Stimulated activated naive B cell treated with anti-CD40 and anti-IgM and Interleukin-4, amounts not matched to agents 10 μg/mL and 1 μg/mL and 100 μg/mL, for 72 hours (primary cell): Measurements from ENCODE around the gene SLCO1B3.
"Not testable (repeated sequence)": the region's sequence is repeated elsewhere in the genome, so short reads cannot be mapped to it uniquely, and the experiment has no call there.

ENCODE experiments used
- ATAC-seq, 2 donors: fragments of 150-1000 bp; cut with Tn5 transposase; replicated peaks; 2 replicates each; pipeline ENCODE4 v1.10.0; 2021; ENCODE audit warnings: moderate library complexity in 1 of 2
- DNase-seq: peaks from one replicate; pipeline ENCODE4 v3.0.0; 2021
- H3K27ac Mint-ChIP-seq: one replicate; pipeline ENCODE4 v1.8.0; 2022; ENCODE audit warnings: mild to moderate bottlenecking, mixed read lengths
- H3K27me3 Mint-ChIP-seq, 2 donors: one replicate each; pipeline ENCODE4 v1.8.0; 2022; ENCODE audit warnings: mixed read lengths in 2 of 2
- H3K36me3 Mint-ChIP-seq, 2 donors: one replicate each; pipeline ENCODE4 v1.8.0; 2022; ENCODE audit warnings: mixed read lengths in 2 of 2, mild to moderate bottlenecking in 1 of 2
- H3K4me1 Mint-ChIP-seq, 2 donors: one replicate each; pipeline ENCODE4 v1.8.0; 2022; ENCODE audit warnings: mixed read lengths in 2 of 2, mild to moderate bottlenecking in 1 of 2
- H3K4me3 Mint-ChIP-seq, 2 donors: one replicate each; pipeline ENCODE4 v1.8.0; 2022; ENCODE audit warnings: mild to moderate bottlenecking in 2 of 2, mixed read lengths in 2 of 2, moderate library complexity in 1 of 2
- H3K9me3 Mint-ChIP-seq, 2 donors: one replicate each; pipeline ENCODE4 v1.8.0; 2022; ENCODE audit warnings: mixed read lengths in 2 of 2, mild to moderate bottlenecking in 1 of 2

SLCO1B3 gene, protein sequence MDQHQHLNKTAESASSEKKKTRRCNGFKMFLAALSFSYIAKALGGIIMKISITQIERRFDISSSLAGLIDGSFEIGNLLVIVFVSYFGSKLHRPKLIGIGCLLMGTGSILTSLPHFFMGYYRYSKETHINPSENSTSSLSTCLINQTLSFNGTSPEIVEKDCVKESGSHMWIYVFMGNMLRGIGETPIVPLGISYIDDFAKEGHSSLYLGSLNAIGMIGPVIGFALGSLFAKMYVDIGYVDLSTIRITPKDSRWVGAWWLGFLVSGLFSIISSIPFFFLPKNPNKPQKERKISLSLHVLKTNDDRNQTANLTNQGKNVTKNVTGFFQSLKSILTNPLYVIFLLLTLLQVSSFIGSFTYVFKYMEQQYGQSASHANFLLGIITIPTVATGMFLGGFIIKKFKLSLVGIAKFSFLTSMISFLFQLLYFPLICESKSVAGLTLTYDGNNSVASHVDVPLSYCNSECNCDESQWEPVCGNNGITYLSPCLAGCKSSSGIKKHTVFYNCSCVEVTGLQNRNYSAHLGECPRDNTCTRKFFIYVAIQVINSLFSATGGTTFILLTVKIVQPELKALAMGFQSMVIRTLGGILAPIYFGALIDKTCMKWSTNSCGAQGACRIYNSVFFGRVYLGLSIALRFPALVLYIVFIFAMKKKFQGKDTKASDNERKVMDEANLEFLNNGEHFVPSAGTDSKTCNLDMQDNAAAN

DNA sequence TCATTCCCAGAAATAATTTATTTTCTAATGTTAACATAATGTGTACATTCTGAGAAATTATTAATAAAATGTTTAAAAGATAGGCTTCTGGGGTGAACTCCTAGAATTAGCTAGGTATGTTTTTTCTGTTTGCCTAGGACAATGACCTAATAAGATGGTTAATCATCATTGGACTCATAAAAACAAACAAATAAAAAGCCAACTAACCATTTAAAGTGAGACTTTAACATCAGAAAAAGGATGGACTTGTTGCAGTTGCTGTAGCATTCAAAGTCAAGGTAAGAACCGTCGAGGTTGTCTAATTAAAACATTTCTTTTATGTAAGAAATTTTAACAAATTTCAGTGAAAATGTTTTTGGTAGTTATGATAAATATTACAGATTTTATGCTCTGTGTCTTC, at the start of gene SLCO1B3:
Gene SLCO1B3 (plus strand): TSS at position 219 of the 400 bp plus-strand sequence. CDS start 5,034 bp downstream, outside the sequence.
- no peak for ATAC-seq
- no peak for DNase-seq
- H3K36me3 Mint-ChIP-seq, result no peaks in the 10 kb centered on the region
- H3K4me1 Mint-ChIP-seq, result no peaks in the 10 kb centered on the region
- H3K9me3 Mint-ChIP-seq, result no peaks in the 10 kb centered on the region
- H3K27ac Mint-ChIP-seq, result no peak within 1 kb of the TSS
- H3K4me3 Mint-ChIP-seq, result no peak within 1 kb of the TSS
- no peaks in the 10 kb centered on the region for H3K27me3 Mint-ChIP-seq

DNA sequence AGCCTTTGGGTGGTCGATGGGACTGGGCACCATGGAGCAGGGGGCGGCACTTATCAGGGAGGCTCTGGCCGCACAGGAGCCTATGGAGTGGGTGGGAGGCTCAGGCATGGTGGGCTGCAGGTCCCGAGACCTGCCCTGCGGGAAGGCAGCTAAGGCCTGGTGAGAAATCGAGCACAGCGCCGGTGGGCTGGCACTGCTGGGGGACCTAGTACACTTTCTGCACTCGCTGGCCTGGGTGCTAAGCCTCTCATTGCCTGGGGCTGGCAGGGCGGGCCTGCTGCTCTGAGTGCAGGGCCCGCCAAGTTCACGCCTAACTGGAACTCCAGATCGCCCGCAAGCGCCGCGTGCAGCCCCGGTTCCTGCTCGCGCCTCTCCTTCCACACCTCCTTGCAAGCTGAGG, 33.1 kb upstream of the SLCO1B3 start:
- ATAC-seq, result no peak
- H3K9me3 Mint-ChIP-seq, result peaks cover 3 to 10% of the 10 kb centered on the region in 2 donors
- DNase-seq, result no peak
- no peaks in the 10 kb centered on the region for H3K4me1 Mint-ChIP-seq
- H3K27ac Mint-ChIP-seq, result no peak overlapping the region
- H3K36me3 Mint-ChIP-seq, result no peaks in the 10 kb centered on the region
- no peak overlapping the region for H3K4me3 Mint-ChIP-seq
- H3K27me3 Mint-ChIP-seq, result no peaks in the 10 kb centered on the region

DNA sequence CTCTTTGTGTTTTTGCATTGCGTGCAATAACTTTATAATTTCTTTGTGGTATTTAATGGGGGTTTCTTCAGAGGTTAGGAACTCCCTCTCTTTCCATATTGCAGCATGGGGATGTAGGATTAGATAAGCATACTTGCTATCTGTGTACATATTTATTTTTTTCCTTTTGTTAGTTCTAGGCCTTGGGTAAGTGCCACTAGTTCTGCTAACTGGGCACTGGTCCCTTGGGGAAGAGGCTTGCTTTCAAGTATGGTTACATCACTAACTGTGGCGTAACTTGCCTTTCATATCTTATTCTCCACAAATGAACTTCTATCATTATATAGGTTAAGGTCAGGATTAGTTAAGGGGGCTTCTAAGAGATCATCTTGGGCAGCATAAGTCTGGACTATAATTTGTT, 31.5 kb upstream of the SLCO1B3 start:
- ATAC-seq (no peak), DNase-seq (no peak)
- H3K27me3 Mint-ChIP-seq, result no peaks in the 10 kb centered on the region
- no peaks in the 10 kb centered on the region for H3K36me3 Mint-ChIP-seq
- H3K27ac Mint-ChIP-seq, result no peak overlapping the region
- no peak overlapping the region for H3K4me3 Mint-ChIP-seq
- H3K4me1 Mint-ChIP-seq, result no peaks in the 10 kb centered on the region
- peaks cover 5 to 10% of the 10 kb centered on the region in 2 donors for H3K9me3 Mint-ChIP-seq

DNA sequence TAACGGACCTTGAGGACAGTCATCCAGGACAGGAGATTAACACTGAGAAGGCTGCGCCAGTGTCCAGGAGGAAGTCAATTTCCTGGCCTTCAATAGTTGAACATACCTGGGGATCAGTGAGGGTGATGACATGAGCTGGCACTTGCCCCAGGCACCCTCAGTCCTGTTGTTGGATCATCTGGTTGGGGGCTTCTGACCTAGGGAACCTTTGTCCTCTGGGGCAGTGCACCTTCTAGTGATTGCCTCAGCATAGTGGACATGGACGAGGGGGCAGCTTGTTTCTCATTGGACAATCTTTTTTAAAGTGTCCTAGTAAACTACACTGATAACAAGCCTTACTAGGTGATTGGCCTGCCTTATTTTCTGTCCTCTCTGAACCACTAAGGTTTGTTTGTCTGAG, 30.5 kb upstream of the SLCO1B3 start:
- ATAC-seq, DNase-seq, H3K27me3 Mint-ChIP-seq, H3K36me3 Mint-ChIP-seq, H3K27ac Mint-ChIP-seq, H3K4me3 Mint-ChIP-seq, H3K4me1 Mint-ChIP-seq: not testable (repeated sequence)
- H3K9me3 Mint-ChIP-seq, result peaks cover 5 to 15% of the 10 kb centered on the region in 2 donors

DNA sequence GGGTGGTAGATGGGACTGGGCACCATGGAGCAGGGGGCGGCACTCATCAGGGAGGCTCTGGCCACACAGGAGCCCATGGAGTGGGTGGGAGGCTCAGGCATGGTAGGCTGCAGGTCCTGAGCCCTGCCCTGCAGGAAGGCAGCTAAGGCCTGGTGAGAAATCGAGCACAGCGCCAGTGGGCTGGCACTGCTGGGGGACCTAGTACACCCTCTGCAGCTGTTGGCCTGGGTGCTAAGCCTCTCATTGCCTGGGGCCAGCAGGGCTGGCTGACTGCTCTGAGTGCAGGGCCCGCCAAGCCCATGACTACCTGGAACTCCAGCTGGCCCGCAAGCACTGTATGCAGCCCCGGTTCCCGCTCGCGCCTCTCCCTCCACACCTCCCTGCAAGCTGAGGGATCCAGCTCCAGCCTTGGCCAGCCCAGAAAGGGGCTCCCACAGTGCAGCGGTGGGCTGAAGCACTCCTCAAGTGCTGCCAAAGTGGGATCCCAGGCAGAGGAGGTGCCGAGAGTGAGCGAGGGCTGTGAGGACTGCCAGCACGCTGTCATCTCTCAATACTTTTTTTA, 26.6 kb upstream of the SLCO1B3 start:
- not testable (repeated sequence) for DNase-seq, H3K4me3 Mint-ChIP-seq, H3K36me3 Mint-ChIP-seq, H3K27ac Mint-ChIP-seq, H3K27me3 Mint-ChIP-seq, ATAC-seq, H3K4me1 Mint-ChIP-seq
- H3K9me3 Mint-ChIP-seq, result peaks cover 8 to 11% of the 10 kb centered on the region in 2 donors

DNA sequence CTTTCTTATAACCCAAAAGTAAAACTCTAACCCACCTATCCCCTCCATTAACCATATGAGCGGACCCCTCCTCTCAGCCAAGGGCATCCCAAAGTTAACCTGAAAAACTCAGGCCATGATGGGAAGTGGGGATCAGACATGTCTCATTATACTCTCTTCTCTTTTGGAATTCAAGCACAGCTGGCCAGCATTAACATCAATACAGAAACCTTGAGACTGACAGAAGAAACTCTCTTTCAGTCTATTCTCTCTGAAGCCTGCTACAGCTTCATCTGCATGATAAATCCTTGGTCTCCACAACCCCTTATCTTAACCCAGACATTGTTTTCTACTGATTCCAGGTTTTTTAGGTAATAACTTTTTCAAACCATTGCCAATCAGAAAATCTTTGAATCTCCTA, 17.5 kb upstream of the SLCO1B3 start:
- DNase-seq (no peak), ATAC-seq (no peak)
- no peaks in the 10 kb centered on the region for H3K36me3 Mint-ChIP-seq
- no peaks in the 10 kb centered on the region for H3K27me3 Mint-ChIP-seq
- H3K4me3 Mint-ChIP-seq, result no peak overlapping the region
- peaks cover 4 to 5% of the 10 kb centered on the region in 2 donors for H3K9me3 Mint-ChIP-seq
- no peak overlapping the region for H3K27ac Mint-ChIP-seq
- no peaks in the 10 kb centered on the region for H3K4me1 Mint-ChIP-seq

DNA sequence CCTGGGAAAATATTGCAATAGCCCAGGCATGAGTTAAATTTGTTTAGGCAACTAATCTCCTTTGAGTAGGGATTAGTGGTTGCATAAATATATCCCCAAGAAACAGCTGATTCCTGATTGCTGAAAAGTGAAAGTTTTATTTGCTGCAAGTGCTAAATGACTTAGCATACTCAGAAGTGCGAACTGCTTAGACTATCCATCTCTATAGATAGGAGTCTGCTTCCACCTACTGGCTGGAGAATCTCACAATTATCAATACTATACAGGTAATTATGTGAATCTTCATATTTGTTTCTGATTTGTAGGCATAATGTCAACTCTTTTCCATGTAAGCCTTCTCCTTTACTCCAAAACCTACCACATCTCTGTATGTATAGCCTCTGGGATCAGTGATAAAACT, 12.0 kb upstream of the SLCO1B3 start:
- no peaks in the 10 kb centered on the region for H3K9me3 Mint-ChIP-seq
- no peak overlapping the region for H3K27ac Mint-ChIP-seq
- peak in 1 of 2 donors; percentile 36 for ATAC-seq
- no peaks in the 10 kb centered on the region for H3K36me3 Mint-ChIP-seq
- no peak overlapping the region for H3K4me3 Mint-ChIP-seq
- no peak for DNase-seq
- no peaks in the 10 kb centered on the region for H3K4me1 Mint-ChIP-seq
- no peaks in the 10 kb centered on the region for H3K27me3 Mint-ChIP-seq

DNA sequence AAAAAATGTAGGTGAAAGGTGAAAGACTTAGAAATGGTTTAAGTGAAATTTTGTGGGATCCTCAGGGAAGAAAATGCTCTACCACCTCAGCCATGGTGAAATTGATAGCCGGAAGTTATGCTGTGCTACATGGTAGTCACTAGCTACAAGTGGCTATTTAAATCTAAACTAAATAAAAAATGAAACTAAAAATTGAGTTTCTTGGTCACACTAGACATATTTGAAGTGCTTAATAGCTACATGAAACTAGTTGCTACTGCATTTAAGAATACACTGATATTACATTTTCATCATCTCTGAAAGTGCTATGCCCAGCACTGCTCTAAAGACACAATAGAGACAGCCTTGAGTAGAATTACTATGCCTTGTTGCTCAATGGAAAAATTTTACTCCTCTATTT, 10.3 kb upstream of the SLCO1B3 start:
- Mint-ChIP-seq H3K27me3 (no peaks in the 10 kb centered on the region), H3K36me3 (no peaks in the 10 kb centered on the region), H3K9me3 (no peaks in the 10 kb centered on the region), H3K27ac (no peak overlapping the region), H3K4me1 (no peaks in the 10 kb centered on the region), H3K4me3 (no peak overlapping the region)
- DNase-seq (no peak), ATAC-seq (no peak)

DNA sequence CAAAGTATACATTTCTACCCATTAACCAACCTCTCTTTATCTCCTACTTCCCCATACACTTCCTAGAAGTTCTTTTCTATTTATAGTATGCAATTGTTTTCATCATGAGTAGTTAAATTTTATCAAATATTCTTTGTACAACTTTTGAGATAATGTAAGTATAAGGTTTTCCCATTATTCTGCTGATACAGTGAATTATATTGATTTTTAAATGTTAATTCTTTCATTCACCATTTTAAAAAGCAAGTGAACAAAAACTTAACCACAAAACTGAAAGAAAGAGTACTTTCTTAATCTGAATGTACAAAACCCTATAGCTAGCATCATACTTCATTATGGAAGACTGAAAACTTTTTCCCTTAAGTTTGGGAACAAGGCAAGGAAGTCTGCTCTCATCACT, 9.5 kb upstream of the SLCO1B3 start:
- no peaks in the 10 kb centered on the region for H3K27me3 Mint-ChIP-seq
- H3K4me1 Mint-ChIP-seq, result no peaks in the 10 kb centered on the region
- no peak for ATAC-seq
- no peak overlapping the region for H3K27ac Mint-ChIP-seq
- DNase-seq, result no peak
- H3K36me3 Mint-ChIP-seq, result no peaks in the 10 kb centered on the region
- no peaks in the 10 kb centered on the region for H3K9me3 Mint-ChIP-seq
- no peak overlapping the region for H3K4me3 Mint-ChIP-seq

DNA sequence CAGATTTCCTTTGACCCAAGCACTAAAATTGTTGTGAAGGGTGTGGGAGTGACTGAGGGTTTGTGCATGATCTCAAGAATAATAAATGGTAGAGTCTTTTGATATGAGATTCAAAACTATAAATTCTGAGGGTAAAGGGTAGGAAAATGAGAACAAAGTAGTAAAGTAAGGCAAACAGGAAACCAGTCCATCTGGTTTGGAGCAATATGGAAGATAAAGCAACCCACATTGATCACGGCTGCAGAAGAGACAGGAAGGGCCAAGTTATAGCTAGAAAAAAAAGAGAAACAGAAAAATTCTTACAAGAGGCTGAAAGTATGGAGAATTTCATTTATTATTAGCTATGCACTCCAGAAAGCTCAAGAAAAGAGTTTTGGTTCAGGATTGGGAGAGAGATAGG, 4.6 kb upstream of the SLCO1B3 start:
- no peak overlapping the region for H3K27ac Mint-ChIP-seq
- no peaks in the 10 kb centered on the region for H3K36me3 Mint-ChIP-seq
- H3K4me3 Mint-ChIP-seq, result no peak overlapping the region
- H3K4me1 Mint-ChIP-seq, result no peaks in the 10 kb centered on the region
- no peaks in the 10 kb centered on the region for H3K9me3 Mint-ChIP-seq
- no peak for ATAC-seq
- no peak for DNase-seq
- H3K27me3 Mint-ChIP-seq, result no peaks in the 10 kb centered on the region

DNA sequence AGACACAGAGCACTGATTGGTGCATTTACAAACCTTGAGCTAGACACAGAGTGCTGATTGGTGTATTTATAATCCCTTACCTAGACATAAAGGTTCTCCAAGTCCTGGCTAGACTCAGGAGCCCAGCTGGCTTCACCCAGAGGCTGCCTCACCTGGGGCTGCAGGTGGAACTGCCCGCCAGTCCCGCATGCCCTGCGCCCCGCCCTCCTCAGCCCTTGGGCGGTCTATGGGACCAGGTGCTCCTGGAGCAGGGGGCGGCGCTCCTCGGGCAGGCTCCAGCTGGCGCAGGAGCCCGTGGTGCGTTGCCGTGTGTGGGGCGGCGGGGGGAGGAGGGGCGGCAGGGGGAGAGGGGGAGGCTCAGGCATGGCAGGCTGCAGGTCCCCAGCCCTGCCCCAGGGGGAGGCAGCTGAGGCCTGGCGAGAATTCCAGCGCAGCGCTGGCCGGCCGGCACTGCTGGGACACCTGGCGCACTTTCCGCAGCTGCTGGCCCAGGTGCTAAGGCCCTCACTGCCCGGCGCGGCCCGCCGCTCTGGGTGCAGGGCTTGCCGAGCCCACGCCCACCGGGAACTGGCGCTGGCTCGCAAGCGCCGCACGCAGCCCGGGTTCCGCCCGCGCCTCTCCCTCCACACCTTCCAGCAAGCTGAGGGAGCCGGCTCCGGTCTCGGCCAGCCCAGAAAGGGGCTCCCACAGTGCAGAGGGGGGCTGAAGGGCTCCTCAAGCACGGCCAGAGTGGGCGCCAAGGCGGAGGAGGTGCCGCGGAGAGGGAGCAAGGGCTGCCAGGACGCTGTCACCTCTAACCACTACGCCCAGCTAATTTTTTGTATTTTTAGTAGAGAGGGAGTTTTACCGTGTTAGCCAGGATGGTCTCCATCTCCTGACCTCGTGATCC, 3.1 kb upstream of the SLCO1B3 start:
- ATAC-seq (no peak), DNase-seq (no peak)
- H3K4me1 Mint-ChIP-seq, result no peaks in the 10 kb centered on the region
- no peaks in the 10 kb centered on the region for H3K36me3 Mint-ChIP-seq
- H3K27ac Mint-ChIP-seq, result no peak overlapping the region
- H3K4me3 Mint-ChIP-seq, result no peak overlapping the region
- H3K9me3 Mint-ChIP-seq, result no peaks in the 10 kb centered on the region
- no peaks in the 10 kb centered on the region for H3K27me3 Mint-ChIP-seq

DNA sequence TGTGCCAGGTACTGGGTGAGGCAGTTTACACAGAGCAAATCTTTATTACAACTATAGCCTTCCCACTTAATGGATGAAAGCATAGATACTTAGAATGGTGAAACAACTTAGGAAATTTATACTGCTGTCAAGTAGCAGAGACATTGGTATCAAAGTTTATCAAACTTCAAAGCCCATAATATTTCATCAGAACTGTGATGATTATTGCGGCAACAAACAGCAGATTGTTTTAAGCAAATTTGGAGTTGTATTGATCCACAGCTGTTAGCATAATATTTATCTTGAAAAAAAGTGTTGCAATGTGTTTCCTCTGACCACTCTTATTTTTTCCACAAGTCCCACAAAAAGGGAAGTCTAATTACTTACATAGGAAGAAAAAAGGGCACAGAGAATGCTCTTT, 2.0 kb upstream of the SLCO1B3 start:
- no peaks in the 10 kb centered on the region for H3K4me1 Mint-ChIP-seq
- no peak for DNase-seq
- H3K4me3 Mint-ChIP-seq, result no peak overlapping the region
- ATAC-seq, result no peak
- no peak overlapping the region for H3K27ac Mint-ChIP-seq
- H3K9me3 Mint-ChIP-seq, result no peaks in the 10 kb centered on the region
- H3K27me3 Mint-ChIP-seq, result no peaks in the 10 kb centered on the region
- H3K36me3 Mint-ChIP-seq, result no peaks in the 10 kb centered on the region

DNA sequence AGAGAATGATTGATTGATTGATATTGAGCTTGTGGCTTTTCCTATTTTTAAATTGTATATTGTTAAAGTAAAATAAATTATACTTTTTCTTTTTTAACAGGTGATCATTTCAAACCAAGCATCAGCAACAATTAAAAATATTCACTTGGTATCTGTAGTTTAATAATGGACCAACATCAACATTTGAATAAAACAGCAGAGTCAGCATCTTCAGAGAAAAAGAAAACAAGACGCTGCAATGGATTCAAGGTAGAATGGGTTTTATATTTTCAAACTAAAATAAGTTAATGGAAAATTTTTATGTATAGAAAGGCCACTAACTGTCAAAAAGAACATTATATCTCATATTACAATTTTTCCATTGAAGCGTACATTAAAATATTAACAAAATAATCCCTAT, 5.1 kb downstream of the SLCO1B3 start:
- no peak overlapping the region for H3K27ac Mint-ChIP-seq
- no peaks in the 10 kb centered on the region for H3K27me3 Mint-ChIP-seq
- DNase-seq (no peak), ATAC-seq (no peak)
- H3K4me3 Mint-ChIP-seq, result no peak overlapping the region
- H3K36me3 Mint-ChIP-seq, result no peaks in the 10 kb centered on the region
- peaks cover 4 to 12% of the 10 kb centered on the region in 2 donors for H3K9me3 Mint-ChIP-seq
- no peaks in the 10 kb centered on the region for H3K4me1 Mint-ChIP-seq

DNA sequence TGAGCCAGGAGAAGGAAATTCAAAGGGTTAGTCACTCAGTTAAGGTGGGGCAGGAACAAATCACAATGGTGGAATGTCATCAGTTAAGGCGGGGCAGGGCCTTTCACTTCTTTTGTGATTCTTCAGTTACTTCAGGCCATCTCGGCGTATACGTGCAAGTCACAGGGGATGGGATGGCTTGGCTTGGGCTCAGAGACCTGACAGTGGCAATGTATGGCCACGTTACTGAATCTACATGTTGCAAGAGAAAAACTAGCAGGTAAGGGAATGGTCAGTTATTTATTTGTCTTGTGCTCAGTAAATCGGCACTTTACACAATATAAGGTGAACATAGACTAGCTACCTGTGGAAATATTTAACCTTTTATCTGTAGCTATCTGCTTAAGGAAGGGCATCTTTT, 11.9 kb downstream of the SLCO1B3 start:
- Mint-ChIP-seq H3K9me3 (peaks cover 9 to 22% of the 10 kb centered on the region in 2 donors), H3K4me1 (no peaks in the 10 kb centered on the region)
- ATAC-seq, result no peak

More for the DNA sequence above, 11.9 kb downstream of the SLCO1B3 start:
- no peaks in the 10 kb centered on the region for H3K36me3 Mint-ChIP-seq
- H3K27me3 Mint-ChIP-seq, result no peaks in the 10 kb centered on the region
- DNase-seq, result no peak
- no peak overlapping the region for H3K4me3 Mint-ChIP-seq
- H3K27ac Mint-ChIP-seq, result no peak overlapping the region
